WTC11 (cell line): Measurements from ENCODE around the gene GPR158. TPM values are rescaled to one million over a fixed set of nuclear protein-coding genes. Genes with fewer than 3 reads are reported as not detected.
"Not testable (repeated sequence)": the region's sequence is repeated elsewhere in the genome, so short reads cannot be mapped to it uniquely, and the experiment has no call there.

Experiments used
- ATAC-seq: fragments of 200-7000 bp; cut with Tn5 transposase; 2 replicates; pipeline ENCODE4 v1.10.0; 2021; ENCODE audit warnings: mild to moderate bottlenecking, moderate library complexity
- CTCF ChIA-PET: fragments of 300-600 bp; sonication (Branson Sonifier 250); formaldehyde crosslinking; loops from one replicate; lab custom pipeline; 2021; ENCODE audit warnings: antibody characterized with exemption; lab: Charles Lee
- POLR2A ChIA-PET: fragments of 350-600 bp; sonication (Branson Sonifier 250); formaldehyde crosslinking; loops from one replicate; lab custom pipeline; 2021; ENCODE audit warnings: antibody characterized with exemption; lab: Charles Lee
- DNase-seq: peaks from one replicate; pipeline ENCODE4 v3.0.0; 2021; ENCODE audit warnings: low spot score
- H3K27ac Mint-ChIP-seq: 2 replicates; pipeline ENCODE4 v1.8.0; 2021; ENCODE audit warnings: mixed read lengths
- H3K27me3 Mint-ChIP-seq: 2 replicates; pipeline ENCODE4 v1.8.0; 2021; ENCODE audit warnings: low read depth, mild to moderate bottlenecking, moderate library complexity, mixed read lengths
- H3K36me3 Mint-ChIP-seq: 2 replicates; pipeline ENCODE4 v1.8.0; 2021; ENCODE audit warnings: mixed read lengths
- H3K4me1 Mint-ChIP-seq: 2 replicates; pipeline ENCODE4 v1.8.0; 2022; ENCODE audit warnings: mixed read lengths
- H3K4me3 Mint-ChIP-seq: 2 replicates; pipeline ENCODE4 v1.8.0; 2021; ENCODE audit warnings: mild to moderate bottlenecking, moderate library complexity, mixed read lengths
- H3K9me3 Mint-ChIP-seq: 2 replicates; pipeline ENCODE4 v1.8.0; 2021; ENCODE audit warnings: mixed read lengths
- ATF1 ChIP-seq: sonication (generic); formaldehyde crosslinking; IDR thresholded peaks from 2 replicates; pipeline ENCODE4 v1.8.1; 2023; ENCODE audit warnings: mild to moderate bottlenecking, moderate library complexity, missing genetic modification reagents
- ETV6 ChIP-seq: sonication (generic); formaldehyde crosslinking; IDR thresholded peaks from 2 replicates; pipeline ENCODE4 v1.8.1; 2022; ENCODE audit warnings: mild to moderate bottlenecking, missing genetic modification reagents
- FOXK1 ChIP-seq: sonication (generic); formaldehyde crosslinking; IDR thresholded peaks from 2 replicates; pipeline ENCODE4 v1.8.0; 2022; ENCODE audit warnings: mild to moderate bottlenecking, moderate library complexity, missing genetic modification reagents
- FOXP1 ChIP-seq: sonication (generic); formaldehyde crosslinking; IDR thresholded peaks from 2 replicates; pipeline ENCODE4 v1.8.0; 2022; ENCODE audit warnings: missing genetic modification reagents, mild to moderate bottlenecking, moderate library complexity, borderline replicate concordance
- GTF2I ChIP-seq: fragments of 250-450 bp; sonication (Bioruptor Pico); conservative IDR thresholded peaks from 2 replicates; pipeline ENCODE4 v1.4.0; 2021; ENCODE audit warnings: mild to moderate bottlenecking
- HMGA2 ChIP-seq: fragments of 250-450 bp; sonication (Bioruptor Pico); IDR thresholded peaks from 2 replicates; pipeline ENCODE4 v1.4.0; 2021; ENCODE audit warnings: mild to moderate bottlenecking, moderate library complexity
- MXD4 ChIP-seq: fragments of 250-450 bp; sonication (Bioruptor Pico); IDR thresholded peaks from 2 replicates; pipeline ENCODE4 v1.8.0; 2021; ENCODE audit warnings: mild to moderate bottlenecking, moderate library complexity, borderline replicate concordance
- NR3C1 ChIP-seq: sonication (generic); formaldehyde crosslinking; conservative IDR thresholded peaks from 2 replicates; pipeline ENCODE4 v1.8.1; 2023; ENCODE audit warnings: low read depth, mild to moderate bottlenecking, missing genetic modification reagents
- PRRX2 ChIP-seq: fragments of 250-450 bp; sonication (Bioruptor Pico); IDR thresholded peaks from 2 replicates; pipeline ENCODE4 v1.8.0; 2021; ENCODE audit warnings: mild to moderate bottlenecking
- SMAD4 ChIP-seq: sonication (generic); formaldehyde crosslinking; IDR thresholded peaks from 2 replicates; pipeline ENCODE4 v1.8.0; 2022; ENCODE audit warnings: mild to moderate bottlenecking, missing genetic modification reagents
- ZNF121 ChIP-seq: sonication (generic); formaldehyde crosslinking; IDR thresholded peaks from 2 replicates; pipeline ENCODE4 v1.8.0; 2023; ENCODE audit warnings: missing genetic modification reagents
- ZNF138 ChIP-seq: sonication (generic); formaldehyde crosslinking; conservative IDR thresholded peaks from 2 replicates; pipeline ENCODE4 v1.8.1; 2022; ENCODE audit warnings: mild to moderate bottlenecking, moderate library complexity, missing genetic modification reagents
- ZNF423 ChIP-seq: fragments of 250-450 bp; sonication (Bioruptor Pico); IDR thresholded peaks from 2 replicates; pipeline ENCODE4 v2.1.2; 2022; ENCODE audit warnings: mild to moderate bottlenecking, moderate library complexity
- total RNA-seq: library from RNA; stranded (reverse); gene quantifications from 3 replicates; pipeline ENCODE4 v1.2.3, GENCODE V29; 2021
- TF ChIP-seq, protein P1 (sequence below): fragments of 250-450 bp; sonication (Bioruptor Pico); conservative IDR thresholded peaks from 2 replicates; pipeline ENCODE4 v1.9.0; 2021; ENCODE audit warnings: mild to moderate bottlenecking
- TF ChIP-seq, protein P2 (sequence below): sonication (generic); formaldehyde crosslinking; conservative IDR thresholded peaks from 2 replicates; pipeline ENCODE4 v1.8.1; 2023; ENCODE audit warnings: mild to moderate bottlenecking, low read depth, missing genetic modification reagents, moderate library complexity
- TF ChIP-seq, protein P3 (sequence below): fragments of 250-450 bp; sonication (Bioruptor Pico); IDR thresholded peaks from 2 replicates; pipeline ENCODE4 v1.9.0; 2021; ENCODE audit warnings: moderate library complexity, mild to moderate bottlenecking, inconsistent platforms, borderline replicate concordance
- TF ChIP-seq, protein P4 (sequence below): sonication (generic); formaldehyde crosslinking; IDR thresholded peaks from 2 replicates; pipeline ENCODE4 v1.8.0; 2022; ENCODE audit warnings: mild to moderate bottlenecking, missing genetic modification reagents
- TF ChIP-seq, protein P5 (sequence below): sonication (generic); formaldehyde crosslinking; IDR thresholded peaks from 2 replicates; pipeline ENCODE4 v1.8.0; 2022; ENCODE audit warnings: mild to moderate bottlenecking, missing genetic modification reagents

Gene GPR158
- total RNA-seq, 1 experiment from 2014 or later = 0.63 TPM

DNA sequence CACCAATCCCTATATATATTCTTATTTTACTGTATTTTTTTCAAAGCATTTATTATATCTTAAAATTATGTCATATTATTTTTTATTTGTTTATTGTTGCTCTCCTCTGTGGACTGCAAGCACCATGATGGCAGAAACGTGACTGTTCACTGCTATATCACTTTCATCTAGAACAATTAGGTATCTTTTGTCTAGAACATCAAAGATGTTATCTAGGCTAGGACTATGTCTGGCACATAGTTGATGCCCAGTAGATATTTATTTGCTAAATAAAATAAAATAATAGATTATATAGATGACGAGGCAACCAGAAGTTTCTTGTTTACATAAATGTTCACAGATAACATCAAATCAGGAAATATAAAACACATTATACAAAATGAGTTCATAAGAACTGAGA, 12.4 kb upstream of the GPR158 start:
- ATAC-seq = no peak
- no peak overlapping the region for H3K27ac Mint-ChIP-seq
- ChIA-PET POLR2A (no interaction called here), CTCF (no interaction called here)
- no peak for DNase-seq
- H3K4me1 Mint-ChIP-seq = no peaks in the 10 kb centered on the region
- H3K36me3 Mint-ChIP-seq = peaks cover 5% of the 10 kb centered on the region
- H3K27me3 Mint-ChIP-seq = no peaks in the 10 kb centered on the region; the same call in 1 of the 2 replicates
- TF ChIP-seq FOXK1 (CRISPR knock-in tag) (no peak), ZNF121 (CRISPR knock-in tag) (no peak), ZNF138 (CRISPR knock-in tag) (no peak), ATF1 (no peak), HMGA2 (CRISPR knock-in tag) (no peak), SMAD4 (no peak), ZNF423 (no peak), FOXP1 (no peak), PRRX2 (no peak), NR3C1 (CRISPR knock-in tag) (no peak), MXD4 (CRISPR knock-in tag) (no peak), GTF2I (CRISPR knock-in tag) (no peak), ETV6 (CRISPR knock-in tag) (no peak)
- TF ChIP-seq, protein P1, sequence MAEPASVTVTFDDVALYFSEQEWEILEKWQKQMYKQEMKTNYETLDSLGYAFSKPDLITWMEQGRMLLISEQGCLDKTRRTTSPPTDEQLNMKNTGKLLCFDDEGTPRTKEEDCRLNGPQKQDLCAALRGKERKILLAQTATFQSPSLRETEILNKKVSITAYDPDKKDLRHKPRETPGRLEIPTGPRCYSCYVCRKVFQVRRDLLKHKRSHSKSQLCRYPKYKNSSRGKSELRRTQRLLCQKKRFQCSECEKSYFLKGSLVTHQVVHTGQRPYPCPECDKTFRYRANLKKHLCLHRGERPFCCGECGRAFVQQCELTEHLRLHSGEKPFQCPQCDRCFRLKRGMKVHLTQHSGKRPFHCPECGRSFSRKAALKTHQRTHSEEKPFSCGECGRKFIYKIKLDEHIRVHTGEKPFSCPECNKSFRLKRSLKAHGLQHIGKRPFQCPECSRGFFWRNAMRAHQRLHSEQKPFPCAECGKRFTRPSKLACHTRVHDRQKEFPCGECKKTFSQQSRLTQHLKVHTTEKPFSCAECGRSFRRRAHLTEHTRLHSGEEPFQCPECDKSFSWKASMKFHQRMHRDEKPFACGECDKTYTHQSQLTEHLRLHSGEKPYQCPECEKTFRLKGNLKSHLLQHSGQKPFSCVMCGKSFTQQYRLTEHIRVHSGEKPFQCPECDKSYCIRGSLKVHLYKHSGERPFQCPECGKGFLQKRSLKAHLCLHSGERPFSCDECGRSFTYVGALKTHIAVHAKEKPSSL (CRISPR knock-in tag) = no peak
- TF ChIP-seq, protein P2, sequence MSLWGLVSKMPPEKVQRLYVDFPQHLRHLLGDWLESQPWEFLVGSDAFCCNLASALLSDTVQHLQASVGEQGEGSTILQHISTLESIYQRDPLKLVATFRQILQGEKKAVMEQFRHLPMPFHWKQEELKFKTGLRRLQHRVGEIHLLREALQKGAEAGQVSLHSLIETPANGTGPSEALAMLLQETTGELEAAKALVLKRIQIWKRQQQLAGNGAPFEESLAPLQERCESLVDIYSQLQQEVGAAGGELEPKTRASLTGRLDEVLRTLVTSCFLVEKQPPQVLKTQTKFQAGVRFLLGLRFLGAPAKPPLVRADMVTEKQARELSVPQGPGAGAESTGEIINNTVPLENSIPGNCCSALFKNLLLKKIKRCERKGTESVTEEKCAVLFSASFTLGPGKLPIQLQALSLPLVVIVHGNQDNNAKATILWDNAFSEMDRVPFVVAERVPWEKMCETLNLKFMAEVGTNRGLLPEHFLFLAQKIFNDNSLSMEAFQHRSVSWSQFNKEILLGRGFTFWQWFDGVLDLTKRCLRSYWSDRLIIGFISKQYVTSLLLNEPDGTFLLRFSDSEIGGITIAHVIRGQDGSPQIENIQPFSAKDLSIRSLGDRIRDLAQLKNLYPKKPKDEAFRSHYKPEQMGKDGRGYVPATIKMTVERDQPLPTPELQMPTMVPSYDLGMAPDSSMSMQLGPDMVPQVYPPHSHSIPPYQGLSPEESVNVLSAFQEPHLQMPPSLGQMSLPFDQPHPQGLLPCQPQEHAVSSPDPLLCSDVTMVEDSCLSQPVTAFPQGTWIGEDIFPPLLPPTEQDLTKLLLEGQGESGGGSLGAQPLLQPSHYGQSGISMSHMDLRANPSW (CRISPR knock-in tag) = no peak
- TF ChIP-seq, protein P3, sequence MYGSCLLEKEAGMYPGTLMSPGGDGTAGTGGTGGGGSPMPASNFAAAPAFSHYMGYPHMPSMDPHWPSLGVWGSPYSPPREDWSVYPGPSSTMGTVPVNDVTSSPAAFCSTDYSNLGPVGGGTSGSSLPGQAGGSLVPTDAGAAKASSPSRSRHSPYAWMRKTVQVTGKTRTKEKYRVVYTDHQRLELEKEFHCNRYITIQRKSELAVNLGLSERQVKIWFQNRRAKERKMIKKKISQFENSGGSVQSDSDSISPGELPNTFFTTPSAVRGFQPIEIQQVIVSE = no peak
- TF ChIP-seq, protein P4, sequence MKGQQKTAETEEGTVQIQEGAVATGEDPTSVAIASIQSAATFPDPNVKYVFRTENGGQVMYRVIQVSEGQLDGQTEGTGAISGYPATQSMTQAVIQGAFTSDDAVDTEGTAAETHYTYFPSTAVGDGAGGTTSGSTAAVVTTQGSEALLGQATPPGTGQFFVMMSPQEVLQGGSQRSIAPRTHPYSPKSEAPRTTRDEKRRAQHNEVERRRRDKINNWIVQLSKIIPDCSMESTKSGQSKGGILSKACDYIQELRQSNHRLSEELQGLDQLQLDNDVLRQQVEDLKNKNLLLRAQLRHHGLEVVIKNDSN (CRISPR knock-in tag) = no peak
- TF ChIP-seq, protein P5, sequence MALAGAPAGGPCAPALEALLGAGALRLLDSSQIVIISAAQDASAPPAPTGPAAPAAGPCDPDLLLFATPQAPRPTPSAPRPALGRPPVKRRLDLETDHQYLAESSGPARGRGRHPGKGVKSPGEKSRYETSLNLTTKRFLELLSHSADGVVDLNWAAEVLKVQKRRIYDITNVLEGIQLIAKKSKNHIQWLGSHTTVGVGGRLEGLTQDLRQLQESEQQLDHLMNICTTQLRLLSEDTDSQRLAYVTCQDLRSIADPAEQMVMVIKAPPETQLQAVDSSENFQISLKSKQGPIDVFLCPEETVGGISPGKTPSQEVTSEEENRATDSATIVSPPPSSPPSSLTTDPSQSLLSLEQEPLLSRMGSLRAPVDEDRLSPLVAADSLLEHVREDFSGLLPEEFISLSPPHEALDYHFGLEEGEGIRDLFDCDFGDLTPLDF (CRISPR knock-in tag) = no peak
- no peak overlapping the region for H3K4me3 Mint-ChIP-seq
- peaks cover 15% of the 10 kb centered on the region for H3K9me3 Mint-ChIP-seq

DNA sequence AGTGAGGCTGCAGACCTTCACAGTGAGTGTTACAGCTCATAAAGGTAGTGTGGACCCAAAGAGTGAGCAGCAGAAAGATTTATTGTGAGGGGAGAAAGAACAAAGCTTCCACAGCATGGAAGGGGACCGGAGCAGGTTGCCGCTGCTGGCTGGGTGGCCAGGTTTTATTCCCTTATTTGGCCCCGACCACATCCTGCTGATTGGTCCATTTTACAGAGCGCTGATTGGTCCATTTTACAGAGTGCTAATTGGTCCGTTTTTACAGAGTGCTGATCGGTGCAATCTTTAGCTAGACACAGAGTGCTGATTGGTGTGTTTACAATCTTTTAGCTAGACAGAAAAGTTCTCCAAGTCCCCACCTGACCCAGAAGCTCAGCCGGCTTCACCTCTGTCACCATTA, 11.3 kb upstream of the GPR158 start:
- CTCF ChIA-PET = interaction anchor here (0.6 to 1.5 kb wide), 2 partner anchors 50 to 562 kb away, joined by 3 to 4 read pairs; no protein-coding TSS in a partner anchor
- POLR2A ChIA-PET, H3K36me3 Mint-ChIP-seq, H3K4me1 Mint-ChIP-seq, ATAC-seq, DNase-seq, H3K4me3 Mint-ChIP-seq, H3K27me3 Mint-ChIP-seq, H3K27ac Mint-ChIP-seq: not testable (repeated sequence)
- peaks cover 15% of the 10 kb centered on the region for H3K9me3 Mint-ChIP-seq
